Neural progenitor cell (in vitro differentiated cells): ENCODE data around the gene STXBP5. TPM values are rescaled to one million over a fixed set of nuclear protein-coding genes. Genes with fewer than 3 reads are reported as not detected.

Experiments
- DNase-seq: peaks from one replicate; pipeline ENCODE4 v3.0.0-alpha.2; 2016; ENCODE audit warnings: low spot score
- H2AFZ ChIP-seq: fragments of 200-600 bp; sonication (generic); replicated peaks from 2 replicates; pipeline ENCODE4 v1.6.1; 2016; ENCODE audit warnings: antibody characterized with exemption
- H3F3A ChIP-seq: fragments of 200-600 bp; sonication (generic); 2 replicates; pipeline ENCODE4 v1.6.1; 2016; ENCODE audit warnings: antibody characterized with exemption, low read depth
- H3K27ac ChIP-seq: fragments of 200-600 bp; sonication (generic); 2 replicates; pipeline ENCODE4 v1.5.1; 2016; ENCODE audit warnings: mild to moderate bottlenecking
- H3K27me3 ChIP-seq: fragments of 200-600 bp; sonication (generic); 2 replicates; pipeline ENCODE4 v1.6.1; 2016; ENCODE audit warnings: mild to moderate bottlenecking, moderate library complexity
- H3K36me3 ChIP-seq: fragments of 200-600 bp; sonication (generic); 2 replicates; pipeline ENCODE4 v1.5.1; 2016
- H3K4me1 ChIP-seq: fragments of 200-600 bp; sonication (generic); 2 replicates; pipeline ENCODE4 v1.6.1; 2016; ENCODE audit warnings: mixed run types
- H3K4me2 ChIP-seq: fragments of 200-600 bp; sonication (generic); 2 replicates; pipeline ENCODE4 v1.6.1; 2016
- H3K4me3 ChIP-seq: fragments of 200-600 bp; sonication (generic); 2 replicates; pipeline ENCODE4 v1.5.1; 2016
- H3K79me2 ChIP-seq: fragments of 200-600 bp; sonication (generic); 2 replicates; pipeline ENCODE4 v1.6.1; 2016; ENCODE audit warnings: low read depth
- H3K9ac ChIP-seq: fragments of 200-600 bp; sonication (generic); 2 replicates; pipeline ENCODE4 v1.6.1; 2016
- H3K9me3 ChIP-seq: fragments of 200-600 bp; sonication (generic); 2 replicates; pipeline ENCODE4 v1.5.1; 2016; ENCODE audit warnings: low read depth
- H4K20me1 ChIP-seq: fragments of 200-600 bp; sonication (generic); 2 replicates; pipeline ENCODE4 v1.6.1; 2016; ENCODE audit warnings: low read depth
- H3K27ac Mint-ChIP-seq: 3 replicates; pipeline ENCODE4 v1.8.0; 2021; ENCODE audit warnings: mixed read lengths
- H3K27me3 Mint-ChIP-seq: 2 replicates; pipeline ENCODE4 v1.8.0; 2022; ENCODE audit warnings: low read depth, mild to moderate bottlenecking, inconsistent platforms, moderate library complexity, mixed read lengths; ENCODE audit not compliant: insufficient read depth
- H3K36me3 Mint-ChIP-seq: 3 replicates; pipeline ENCODE4 v1.8.0; 2021; ENCODE audit warnings: mixed read lengths
- H3K4me1 Mint-ChIP-seq: 3 replicates; pipeline ENCODE4 v1.8.0; 2021; ENCODE audit warnings: mixed read lengths
- H3K4me3 Mint-ChIP-seq: 3 replicates; pipeline ENCODE4 v1.8.0; 2021; ENCODE audit warnings: mild to moderate bottlenecking, moderate library complexity, mixed read lengths
- H3K9me3 Mint-ChIP-seq: 3 replicates; pipeline ENCODE4 v1.8.0; 2020; ENCODE audit warnings: mixed read lengths
- CTCF ChIP-seq: fragments of 200-600 bp; sonication (generic); IDR thresholded peaks from 2 replicates; pipeline ENCODE4 v1.5.1; 2017; ENCODE audit warnings: antibody characterized with exemption, mild to moderate bottlenecking
- EZH2 ChIP-seq: fragments of 200-600 bp; sonication (generic); IDR thresholded peaks from 2 replicates; pipeline ENCODE4 v1.6.1; 2017; ENCODE audit warnings: antibody characterized with exemption, mild to moderate bottlenecking, moderate library complexity
- EZH2phosphoT487 ChIP-seq: fragments of 200-600 bp; sonication (generic); IDR thresholded peaks from 2 replicates; pipeline ENCODE4 v1.6.1; 2017; ENCODE audit warnings: antibody characterized with exemption
- total RNA-seq: library from RNA; depleted of rRNA; stranded (reverse); fragments of >200 nt; gene quantifications from 2 replicates; pipeline ENCODE4 v1.2.3, GENCODE V29; 2015; ENCODE audit warnings: low replicate concordance

Gene STXBP5
- total RNA-seq, 1 donor from 2014 or later, result 12.0 TPM

GRCh38 chr6:147226877-147227276 lies 22.7 kb downstream of the STXBP5 start:
- no peaks in the 10 kb centered on the region for H3F3A ChIP-seq
- H3K4me1 Mint-ChIP-seq, result peaks cover 11% of the 10 kb centered on the region
- no peak overlapping the region for H3K4me3 ChIP-seq
- H3K36me3 ChIP-seq, result no peaks in the 10 kb centered on the region
- H3K36me3 Mint-ChIP-seq, result peaks cover 3% of the 10 kb centered on the region
- H4K20me1 ChIP-seq, result no peaks in the 10 kb centered on the region
- TF ChIP-seq EZH2phosphoT487 (no peak), EZH2 (no peak), CTCF (no peak)
- no peaks in the 10 kb centered on the region for H3K9me3 Mint-ChIP-seq
- no peak overlapping the region for H3K27ac ChIP-seq
- no peak for DNase-seq
- no peaks in the 10 kb centered on the region for H3K27me3 ChIP-seq
- no peaks in the 10 kb centered on the region for H3K4me1 ChIP-seq
- H3K4me2 ChIP-seq, result no peak overlapping the region
- no peak overlapping the region for H3K27ac Mint-ChIP-seq
- peaks cover 13% of the 10 kb centered on the region for H3K79me2 ChIP-seq
- no peak overlapping the region for H2AFZ ChIP-seq
- H3K27me3 Mint-ChIP-seq, result no peaks in the 10 kb centered on the region
- H3K9ac ChIP-seq, result no peak overlapping the region
- no peak overlapping the region for H3K4me3 Mint-ChIP-seq
- H3K9me3 ChIP-seq, result no peaks in the 10 kb centered on the region

GRCh38 chr6:147227770-147228320 lies 23.6 kb downstream of the STXBP5 start:
- TF ChIP-seq EZH2phosphoT487 (no peak), CTCF (no peak), EZH2 (no peak)
- H3K4me2 ChIP-seq, result no peak overlapping the region
- DNase-seq, result no peak
- no peaks in the 10 kb centered on the region for H3K36me3 ChIP-seq
- no peaks in the 10 kb centered on the region for H4K20me1 ChIP-seq
- H3F3A ChIP-seq, result no peaks in the 10 kb centered on the region
- Mint-ChIP-seq H3K27me3 (no peaks in the 10 kb centered on the region), H3K9me3 (no peaks in the 10 kb centered on the region), H3K27ac (no peak overlapping the region), H3K4me3 (no peak overlapping the region), H3K4me1 (peaks cover 6% of the 10 kb centered on the region), H3K36me3 (peaks cover 3% of the 10 kb centered on the region)
- no peak overlapping the region for H3K27ac ChIP-seq
- H3K4me3 ChIP-seq, result no peak overlapping the region
- no peaks in the 10 kb centered on the region for H3K9me3 ChIP-seq
- H2AFZ ChIP-seq, result no peak overlapping the region
- peaks cover 13% of the 10 kb centered on the region for H3K79me2 ChIP-seq
- no peaks in the 10 kb centered on the region for H3K27me3 ChIP-seq
- no peak overlapping the region for H3K9ac ChIP-seq
- H3K4me1 ChIP-seq, result no peaks in the 10 kb centered on the region

GRCh38 chr6:147231589-147231988 lies 27.4 kb downstream of the STXBP5 start:
- no peaks in the 10 kb centered on the region for H3F3A ChIP-seq
- peaks cover 6% of the 10 kb centered on the region for H3K4me1 Mint-ChIP-seq
- no peaks in the 10 kb centered on the region for H3K9me3 ChIP-seq
- no peaks in the 10 kb centered on the region for H4K20me1 ChIP-seq
- peaks cover 3% of the 10 kb centered on the region for H3K36me3 Mint-ChIP-seq
- H3K9me3 Mint-ChIP-seq, result no peaks in the 10 kb centered on the region
- no peak overlapping the region for H3K4me3 ChIP-seq
- H3K27me3 ChIP-seq, result no peaks in the 10 kb centered on the region
- H3K27me3 Mint-ChIP-seq, result no peaks in the 10 kb centered on the region
- no peak overlapping the region for H3K27ac ChIP-seq
- no peak for DNase-seq
- H3K36me3 ChIP-seq, result no peaks in the 10 kb centered on the region
- H2AFZ ChIP-seq, result no peak overlapping the region
- H3K79me2 ChIP-seq, result peaks cover 3% of the 10 kb centered on the region
- TF ChIP-seq EZH2 (no peak), CTCF (no peak), EZH2phosphoT487 (no peak)
- peaks cover 3% of the 10 kb centered on the region for H3K4me1 ChIP-seq
- no peak overlapping the region for H3K9ac ChIP-seq
- no peak overlapping the region for H3K4me2 ChIP-seq
- H3K4me3 Mint-ChIP-seq, result no peak overlapping the region
- no peak overlapping the region for H3K27ac Mint-ChIP-seq
